Loucy (cell line): ENCODE data around the gene TNFSF13.

ENCODE experiments used
- H2AFZ ChIP-seq: fragments of 200-600 bp; sonication (generic); 2 replicates; pipeline ENCODE4 v1.6.0; 2016; ENCODE audit warnings: antibody characterized with exemption, mild to moderate bottlenecking, low read length, moderate library complexity
- H3F3A ChIP-seq: fragments of 200-600 bp; 2 replicates; pipeline ENCODE4 v1.6.0; 2016; ENCODE audit warnings: antibody characterized with exemption, low read depth, mild to moderate bottlenecking
- H3K27me3 ChIP-seq: fragments of 200-600 bp; sonication (generic); 2 replicates; pipeline ENCODE4 v1.6.1; 2014; ENCODE audit warnings: low read length, mild to moderate bottlenecking; ENCODE audit not compliant: insufficient read depth, poor library complexity, severe bottlenecking
- H3K36me3 ChIP-seq: fragments of 200-600 bp; sonication (generic); 2 replicates; pipeline ENCODE4 v1.6.1; 2016; ENCODE audit warnings: low read length; ENCODE audit not compliant: insufficient read depth
- H3K4me1 ChIP-seq: fragments of 200-600 bp; sonication (generic); 2 replicates; pipeline ENCODE4 v1.5.1; 2014; ENCODE audit warnings: low read length, mild to moderate bottlenecking; ENCODE audit not compliant: insufficient read depth, poor library complexity, severe bottlenecking
- H3K4me2 ChIP-seq: fragments of 200-600 bp; sonication (generic); 2 replicates; pipeline ENCODE4 v1.6.0; 2014; ENCODE audit warnings: antibody characterized with exemption, low read length, low read depth, mild to moderate bottlenecking; ENCODE audit not compliant: poor library complexity, severe bottlenecking
- H3K4me3 ChIP-seq: fragments of 200-600 bp; sonication (generic); 2 replicates; pipeline ENCODE4 v1.5.1; 2014; ENCODE audit warnings: low read length, mild to moderate bottlenecking, mixed read lengths; ENCODE audit not compliant: poor library complexity, severe bottlenecking
- H3K79me2 ChIP-seq: fragments of 200-600 bp; sonication (generic); 2 replicates; pipeline ENCODE4 v1.6.1; 2014; ENCODE audit warnings: low read length; ENCODE audit not compliant: insufficient read depth
- H3K9ac ChIP-seq: fragments of 200-600 bp; sonication (generic); 2 replicates; pipeline ENCODE4 v1.6.0; 2014; ENCODE audit warnings: mild to moderate bottlenecking, low read depth, low read length, moderate library complexity; ENCODE audit not compliant: poor library complexity, severe bottlenecking
- H3K9me2 ChIP-seq: fragments of 200-600 bp; sonication (generic); replicated peaks from 2 replicates; pipeline ENCODE4 v1.6.1; 2016; ENCODE audit warnings: low read depth, low read length, mixed read lengths
- H3K9me3 ChIP-seq: fragments of 200-600 bp; sonication (generic); 2 replicates; pipeline ENCODE4 v1.6.1; 2014; ENCODE audit warnings: mild to moderate bottlenecking, antibody characterized with exemption, low read length, low read depth; ENCODE audit not compliant: insufficient read depth
- H4K20me1 ChIP-seq: fragments of 200-600 bp; sonication (generic); 2 replicates; pipeline ENCODE4 v1.6.0; 2014; ENCODE audit warnings: antibody characterized with exemption, low read length, mild to moderate bottlenecking; ENCODE audit not compliant: insufficient read depth, poor library complexity, severe bottlenecking
- CTCF ChIP-seq: fragments of 200-600 bp; sonication (generic); conservative IDR thresholded peaks from 2 replicates; pipeline ENCODE4 v1.5.1; 2014; ENCODE audit warnings: mild to moderate bottlenecking, antibody characterized with exemption, low read length
- EZH2phosphoT487 ChIP-seq: fragments of 200-600 bp; IDR thresholded peaks from 2 replicates; pipeline ENCODE4 v1.6.1; 2018; ENCODE audit warnings: antibody characterized with exemption, mild to moderate bottlenecking, moderate library complexity, borderline replicate concordance

Gene TNFSF13

GRCh38 chr17:7579834-7580603 lies 21.5 kb downstream of the TNFSF13 start:
- Histone ChIP-seq H3K79me2 (peaks cover 72% of the 10 kb centered on the region), H3K36me3 (peaks cover 60% of the 10 kb centered on the region), H3K9me3 (no peaks in the 10 kb centered on the region), H2AFZ (no peak overlapping the region), H3K4me1 (peaks cover 45% of the 10 kb centered on the region), H3K4me2 (peak overlapping the region; percentile 39), H4K20me1 (peaks cover 45% of the 10 kb centered on the region), H3K4me3 (peak overlapping the region; percentile 2), H3K27me3 (no peaks in the 10 kb centered on the region), H3K9me2 (no peaks in the 10 kb centered on the region), H3K9ac (peak overlapping the region; percentile 29), H3F3A (peaks cover 27% of the 10 kb centered on the region)
- TF ChIP-seq CTCF (no peak), EZH2phosphoT487 (no peak)

- Histone ChIP-seq H3K9me2 (no peaks in the 10 kb centered on the region), H2AFZ (no peak overlapping the region), H3F3A (peaks cover 27% of the 10 kb centered on the region), H3K79me2 (peaks cover 72% of the 10 kb centered on the region), H3K4me3 (no peak overlapping the region), H3K4me2 (no peak overlapping the region), H3K36me3 (peaks cover 51% of the 10 kb centered on the region), H4K20me1 (peaks cover 36% of the 10 kb centered on the region), H3K9ac (no peak overlapping the region), H3K9me3 (no peaks in the 10 kb centered on the region), H3K27me3 (no peaks in the 10 kb centered on the region), H3K4me1 (peaks cover 38% of the 10 kb centered on the region)
- TF ChIP-seq CTCF: no peak
These were observed 22.3 kb downstream of the TNFSF13 start for GRCh38 chr17:7580604-7581575.

GRCh38 chr17:7582396-7583252 lies 24.1 kb downstream of the TNFSF13 start:
- TF ChIP-seq EZH2phosphoT487: no peak
- Histone ChIP-seq H3K9ac (peak overlapping the region; percentile 95), H3K9me2 (no peaks in the 10 kb centered on the region), H3K4me2 (peak overlapping the region; percentile 81), H3K27me3 (no peaks in the 10 kb centered on the region), H3K4me1 (peaks cover 33% of the 10 kb centered on the region), H4K20me1 (peaks cover 19% of the 10 kb centered on the region), H3K9me3 (no peaks in the 10 kb centered on the region), H3K4me3 (peak overlapping the region; percentile 96), H3K79me2 (peaks cover 59% of the 10 kb centered on the region), H3F3A (peaks cover 18% of the 10 kb centered on the region), H2AFZ (no peak overlapping the region), H3K36me3 (peaks cover 34% of the 10 kb centered on the region)
